SH-SY5Y (cell line): ENCODE data around the gene XPO4.

Source experiments
- GATA2 ChIP-seq: IDR thresholded peaks from 2 replicates; pipeline ENCODE4 v1.6.1; 2011; ENCODE audit warnings: mild to moderate bottlenecking, low read depth, low read length
- GATA3 ChIP-seq: IDR thresholded peaks from 2 replicates; pipeline ENCODE4 v1.6.1; 2011; ENCODE audit warnings: low read depth, mild to moderate bottlenecking, low read length, moderate library complexity

Gene XPO4

DNA sequence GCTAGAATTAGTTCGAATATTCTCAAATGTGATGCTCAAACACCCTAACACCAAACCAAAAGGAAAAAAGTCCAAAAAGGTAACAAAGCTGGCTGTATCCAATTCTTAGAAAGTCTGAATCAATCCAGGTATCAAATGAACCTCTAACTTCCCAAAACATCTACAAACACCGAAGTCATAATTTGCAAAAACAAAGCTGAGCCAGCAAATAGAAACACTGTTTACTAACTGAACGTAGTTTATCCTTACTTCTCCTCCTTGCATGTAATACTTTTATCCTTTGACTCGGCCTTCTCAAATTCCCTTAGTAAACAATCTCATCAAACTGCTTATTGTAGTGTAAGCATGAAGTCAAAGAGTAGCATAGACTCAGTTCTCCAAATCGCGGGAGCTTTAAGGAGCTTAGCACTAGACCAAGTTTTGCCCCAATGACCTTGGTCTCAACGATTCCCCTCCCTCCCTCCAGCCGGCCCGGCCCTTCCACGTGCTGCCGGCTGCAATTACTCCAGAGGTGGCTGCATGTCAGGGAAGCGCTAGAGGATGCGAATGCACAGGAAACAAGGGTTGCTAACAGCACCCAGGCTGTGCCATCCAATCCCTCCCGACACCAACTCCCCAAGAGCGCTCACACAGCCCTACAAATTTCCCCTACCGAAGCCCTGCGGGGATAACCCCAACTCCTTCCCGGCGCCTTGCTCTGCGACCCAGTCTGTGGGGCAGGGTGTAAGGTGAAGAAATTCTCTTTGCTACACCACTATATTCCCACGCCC, 693 bp downstream of the XPO4 start:
- TF ChIP-seq GATA2 (no peak), GATA3 (no peak)

DNA sequence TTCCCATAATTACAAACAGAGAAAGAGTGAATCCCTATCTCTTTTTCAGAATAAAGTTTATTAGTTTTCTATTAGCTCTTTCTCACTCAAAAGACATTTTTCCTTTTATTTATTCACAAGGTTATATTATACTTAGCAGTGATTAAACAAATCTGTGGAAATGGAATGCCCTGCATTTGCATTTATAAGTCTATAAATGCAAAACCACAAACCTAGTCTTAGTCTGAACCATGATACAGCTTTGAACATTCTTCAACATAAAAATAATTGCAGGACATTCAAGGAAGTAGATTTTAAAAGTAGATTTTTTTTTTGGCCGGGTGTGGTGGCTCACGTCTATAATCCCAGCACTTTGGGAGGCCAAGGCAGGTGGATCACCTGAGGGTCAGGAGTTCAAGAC, 8.3 kb downstream of the XPO4 start:
- TF ChIP-seq GATA3 (no peak), GATA2 (no peak)

DNA sequence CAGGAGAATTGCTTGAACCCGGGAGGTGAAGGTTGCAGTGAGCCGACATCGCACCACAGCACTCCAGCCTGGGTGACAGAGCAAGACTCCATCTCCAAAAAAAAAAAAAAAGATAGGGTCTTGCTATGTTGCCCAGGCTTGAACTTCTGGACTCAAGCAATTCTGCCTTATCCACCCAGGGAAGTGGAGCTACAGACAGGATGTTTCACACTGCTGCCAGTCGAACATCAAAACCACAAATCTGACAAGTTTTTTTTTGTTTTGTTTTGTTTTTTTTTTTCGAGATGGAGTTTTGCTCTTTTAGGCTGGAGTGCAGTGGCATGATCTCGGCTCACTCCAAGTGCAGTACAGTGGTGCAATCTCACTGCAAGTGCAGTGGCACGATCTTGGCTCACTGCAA, 10.8 kb downstream of the XPO4 start:
- TF ChIP-seq GATA2, result no peak
- no peak for TF ChIP-seq GATA3

DNA sequence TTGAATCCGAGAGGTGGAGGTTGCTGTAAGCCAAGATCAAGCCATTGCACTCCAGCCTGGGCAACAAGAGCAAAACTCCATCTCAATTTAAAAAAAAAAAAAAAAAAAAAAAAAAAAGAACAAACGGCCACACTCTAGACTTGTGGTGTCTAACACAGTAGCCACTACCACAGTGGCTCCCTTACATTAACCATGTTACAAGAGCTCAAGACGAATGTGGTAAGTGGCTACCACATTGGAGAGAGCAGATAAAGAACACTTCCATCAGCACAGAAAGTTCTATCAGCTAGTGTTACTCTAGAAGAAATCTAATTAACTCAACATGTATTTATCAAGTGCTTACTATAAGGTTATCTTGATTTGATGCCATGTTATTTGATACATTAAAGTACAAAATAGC, 11.5 kb downstream of the XPO4 start:
- no peak for TF ChIP-seq GATA2
- TF ChIP-seq GATA3, result no peak

DNA sequence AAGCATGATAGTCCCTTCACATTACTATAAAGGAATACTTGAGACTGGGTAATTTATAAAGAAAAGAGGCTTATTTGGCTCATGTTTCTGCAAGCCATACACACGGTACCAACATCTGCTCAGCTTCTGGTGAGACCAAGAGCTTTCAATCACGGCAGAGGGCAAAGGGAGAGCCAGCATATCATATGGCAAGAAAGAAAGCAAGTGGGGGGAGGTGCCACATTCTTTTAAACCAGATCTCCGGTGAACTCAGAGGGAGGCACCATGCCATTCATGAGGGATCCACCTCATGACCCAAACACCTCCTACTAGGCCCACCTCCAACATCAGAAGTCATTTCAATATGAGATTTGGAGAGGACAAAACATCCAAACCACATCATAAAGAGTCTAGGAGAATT, 20.3 kb downstream of the XPO4 start:
- TF ChIP-seq GATA2, result no peak
- no peak for TF ChIP-seq GATA3

DNA sequence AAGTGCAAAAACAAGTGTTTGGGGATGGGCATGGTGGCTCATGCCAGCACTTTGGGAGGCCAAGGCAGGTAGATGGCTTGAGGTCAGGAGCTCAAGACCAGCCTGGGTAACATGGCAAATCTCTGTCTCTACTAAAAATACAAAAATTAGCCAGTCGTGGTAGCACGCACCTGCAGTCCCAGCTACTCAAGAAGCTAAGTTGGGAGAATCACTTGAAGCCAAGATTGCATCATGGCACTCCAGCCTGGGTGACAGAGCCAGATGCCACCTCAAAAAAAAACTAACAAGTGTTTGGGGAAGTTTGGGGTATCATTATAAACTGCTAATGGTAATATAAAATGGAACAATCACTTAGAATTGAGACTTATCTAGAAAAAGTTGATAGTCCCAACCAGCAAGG, 24.6 kb downstream of the XPO4 start:
- TF ChIP-seq GATA3 (no peak), GATA2 (no peak)

DNA sequence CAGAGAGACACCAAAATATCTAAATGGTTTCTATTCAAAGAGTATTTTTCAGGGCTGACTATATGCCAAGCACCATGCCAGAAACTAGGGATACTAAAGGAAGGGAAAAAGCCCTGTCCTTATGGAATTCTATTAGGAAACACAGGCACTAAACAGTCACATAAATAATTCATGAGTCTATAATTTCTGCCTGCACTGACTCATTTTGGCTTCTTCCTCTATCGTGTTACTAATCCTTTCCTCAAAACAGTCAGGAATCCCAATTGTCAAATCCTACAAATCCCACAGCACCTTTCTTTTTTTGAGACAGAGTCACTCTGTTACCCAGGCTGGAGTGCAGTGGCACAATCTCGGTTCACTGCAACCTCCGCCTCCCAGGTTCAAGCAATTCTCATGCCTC, 29.2 kb downstream of the XPO4 start:
- TF ChIP-seq GATA3 (no peak), GATA2 (no peak)

DNA sequence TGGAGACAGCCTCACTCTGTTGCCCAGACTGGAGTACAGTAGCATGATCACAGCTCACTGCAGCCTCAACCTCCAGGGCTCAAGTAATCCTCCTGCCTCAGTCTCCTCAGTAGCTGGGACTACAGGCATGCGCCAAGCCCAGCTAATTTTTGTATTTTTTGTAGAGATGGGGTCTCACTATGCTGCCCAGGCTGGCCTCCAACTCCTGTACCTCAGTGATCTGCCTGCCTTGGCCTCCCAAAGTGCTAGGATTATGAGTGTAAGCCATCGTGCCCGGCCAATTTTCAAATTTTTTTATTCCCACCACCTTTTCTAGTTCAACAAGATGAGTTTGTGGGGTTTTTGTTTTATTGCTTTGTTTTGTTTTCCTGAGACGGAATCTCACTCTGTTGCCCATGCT, 31.7 kb downstream of the XPO4 start:
- TF ChIP-seq GATA2 (no peak), GATA3 (no peak)

DNA sequence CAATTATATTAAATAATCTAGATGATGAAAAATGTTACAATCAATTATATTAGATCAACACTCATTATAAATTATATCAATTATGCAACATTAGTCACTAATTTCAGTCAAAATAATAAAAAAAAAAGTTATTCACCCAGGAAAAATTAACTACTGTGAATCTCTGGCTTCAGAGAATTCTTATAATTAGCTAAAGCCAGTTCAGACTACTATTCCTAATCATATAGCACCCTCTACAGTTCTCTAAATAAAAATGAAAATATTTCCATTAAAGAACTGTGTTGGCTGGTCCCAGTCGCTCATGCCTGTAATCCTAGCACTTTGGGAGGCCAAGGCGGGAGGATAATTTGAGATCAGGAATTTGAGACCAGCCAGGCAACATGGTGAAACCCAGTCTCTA, 33.0 kb downstream of the XPO4 start:
- no peak for TF ChIP-seq GATA3
- TF ChIP-seq GATA2, result no peak

DNA sequence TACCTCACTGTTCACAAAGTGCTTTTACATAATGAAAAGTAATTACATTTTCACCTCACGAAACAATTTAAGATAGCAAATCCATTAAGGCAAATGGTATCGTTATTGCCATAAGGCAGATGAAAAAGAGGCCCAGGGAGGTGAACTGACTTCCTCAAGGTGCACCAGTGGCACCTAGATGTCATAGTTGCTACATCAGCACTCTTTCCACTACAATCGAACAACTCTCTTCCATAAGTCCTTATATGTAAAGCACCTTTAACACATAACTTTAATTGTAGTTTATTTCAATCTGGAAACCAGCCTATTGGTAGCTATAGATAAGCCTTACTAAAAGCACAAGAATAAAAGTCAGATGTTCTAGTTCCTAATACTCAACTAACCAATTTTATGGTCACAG, 35.1 kb downstream of the XPO4 start:
- no peak for TF ChIP-seq GATA2
- no peak for TF ChIP-seq GATA3

DNA sequence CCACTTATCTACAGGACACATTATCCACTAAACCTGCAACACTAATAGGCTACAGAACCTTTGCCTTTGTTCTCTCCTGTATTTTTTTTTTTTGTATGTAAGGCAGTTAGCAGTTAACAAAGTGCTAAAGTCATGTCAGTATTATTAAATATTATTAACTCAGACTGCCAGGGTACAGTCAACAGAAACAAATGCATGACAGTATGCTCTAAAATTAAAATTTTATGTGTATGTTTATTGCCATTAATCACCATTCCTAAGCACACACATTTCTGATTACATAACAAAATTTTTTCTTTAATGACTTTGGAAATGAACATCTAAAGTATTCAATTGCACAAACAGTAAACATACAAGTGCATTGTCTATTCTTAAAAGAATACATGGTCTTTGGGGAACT, 41.7 kb downstream of the XPO4 start:
- no peak for TF ChIP-seq GATA3
- no peak for TF ChIP-seq GATA2

DNA sequence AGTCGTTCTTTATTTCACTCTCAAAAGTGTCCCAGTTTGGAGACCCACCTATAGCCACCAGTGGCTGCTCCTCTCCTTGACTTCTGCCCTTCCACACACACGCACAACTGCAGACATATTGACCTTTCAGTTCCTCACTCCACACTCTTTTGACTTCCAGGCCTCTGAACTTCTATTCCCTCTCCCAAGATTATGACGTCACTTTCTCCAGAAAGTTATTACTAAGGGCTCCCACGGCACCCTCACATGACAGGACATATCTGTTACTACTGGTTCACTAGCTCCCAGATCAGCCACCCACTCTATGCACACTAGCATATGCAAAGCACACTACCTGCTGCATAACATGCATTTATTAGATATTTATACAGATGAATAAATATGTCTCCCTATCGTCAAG, 45.9 kb downstream of the XPO4 start:
- TF ChIP-seq GATA2 (no peak), GATA3 (no peak)

DNA sequence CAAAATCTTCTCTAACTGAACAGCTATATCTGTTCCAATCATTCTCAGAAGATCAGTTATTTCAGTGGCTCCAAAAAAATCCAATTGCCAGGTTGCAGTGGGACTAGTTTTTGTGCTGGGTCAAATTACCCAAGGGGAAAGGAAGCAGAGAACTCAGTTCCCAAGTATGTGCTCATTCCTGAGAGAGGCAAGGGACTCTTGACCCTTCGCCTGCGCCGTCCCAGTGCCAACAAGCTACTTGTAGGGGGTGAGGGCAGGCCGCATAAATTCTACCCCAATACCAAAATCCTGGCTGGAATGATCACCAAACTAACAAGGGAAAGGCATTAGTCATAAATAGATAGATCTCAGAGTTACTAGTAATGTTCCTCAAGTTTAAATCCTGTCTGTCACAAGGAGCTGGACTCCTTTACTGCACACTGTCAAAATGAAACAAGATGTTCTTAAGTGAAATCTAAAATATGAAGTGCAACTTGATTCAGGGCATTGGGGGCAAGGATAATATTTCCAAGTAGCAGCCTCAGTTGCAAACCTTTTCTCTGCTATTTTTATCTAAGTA, 50.6 kb downstream of the XPO4 start:
- TF ChIP-seq GATA3, result no peak
- no peak for TF ChIP-seq GATA2

DNA sequence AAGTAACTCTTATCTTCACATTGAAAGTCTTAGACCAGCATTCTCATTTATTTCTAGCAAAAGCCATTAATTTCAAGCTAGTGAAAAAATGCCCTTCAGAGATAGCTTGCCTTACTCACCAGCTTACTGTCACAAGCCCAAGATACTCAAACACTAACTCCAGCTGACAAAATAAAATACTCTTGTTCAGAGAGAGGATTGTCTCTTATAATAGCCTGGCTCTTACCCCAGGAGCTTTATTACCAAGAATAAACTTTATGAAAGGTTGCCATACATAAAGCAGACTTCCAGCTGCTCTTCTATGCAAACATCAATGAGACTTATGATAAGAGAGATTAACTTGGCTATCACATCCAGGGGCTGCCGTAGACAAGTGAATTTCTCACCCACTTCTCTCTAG, 53.6 kb downstream of the XPO4 start:
- TF ChIP-seq GATA3 (no peak), GATA2 (no peak)

DNA sequence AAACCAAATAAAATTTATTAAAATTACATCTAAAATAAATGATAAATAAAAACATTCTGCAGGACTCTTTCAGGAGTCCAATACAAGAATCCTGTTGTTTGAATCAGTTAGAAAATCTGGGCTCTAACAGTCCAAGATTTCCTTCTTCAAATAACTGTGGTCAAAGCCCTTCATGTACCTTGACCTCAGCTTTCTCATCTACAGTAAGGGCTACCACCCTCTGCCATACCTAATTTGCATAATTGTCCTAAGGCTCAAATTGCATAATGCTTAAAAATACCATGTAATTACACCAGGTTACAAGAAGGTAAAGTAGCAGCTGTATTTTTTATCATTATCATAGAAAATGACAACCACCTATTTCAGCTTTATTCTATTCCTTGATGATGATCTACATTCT, 54.3 kb downstream of the XPO4 start:
- no peak for TF ChIP-seq GATA3
- TF ChIP-seq GATA2, result no peak
